ENCODE measurements around the gene GNG12. TPM values are rescaled to one million over a fixed set of nuclear protein-coding genes. Genes with fewer than 3 reads are reported as not detected.

GNG12 gene
- total and polyA plus RNA-seq, 11 donors: 7.7 to 80.2 (median 44.6) TPM

DNA sequence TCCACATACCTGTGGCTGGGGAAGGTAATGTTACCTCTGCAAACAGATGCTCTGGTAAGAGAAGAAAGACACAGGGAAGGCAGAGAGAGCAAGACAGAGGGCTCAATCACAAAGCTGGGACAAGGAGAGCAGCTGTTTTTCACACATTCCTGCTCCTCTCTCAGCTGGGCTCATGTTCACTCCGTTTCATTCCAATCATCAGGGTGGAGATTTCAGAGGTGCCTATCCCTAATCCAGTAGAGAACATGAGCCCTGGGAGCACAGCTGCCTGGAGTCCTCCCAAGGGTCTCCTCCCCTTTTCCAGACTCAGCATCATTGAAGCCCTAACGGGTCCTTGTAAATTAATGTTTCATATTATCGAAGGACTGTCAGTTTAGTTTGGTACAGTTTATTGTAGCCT is 128.9 kb downstream of the GNG12 start:
- no peak for TF ChIP-seq POLR2A (IDR thresholded peaks at IDR 0.05)
- TF ChIP-seq, protein P1, sequence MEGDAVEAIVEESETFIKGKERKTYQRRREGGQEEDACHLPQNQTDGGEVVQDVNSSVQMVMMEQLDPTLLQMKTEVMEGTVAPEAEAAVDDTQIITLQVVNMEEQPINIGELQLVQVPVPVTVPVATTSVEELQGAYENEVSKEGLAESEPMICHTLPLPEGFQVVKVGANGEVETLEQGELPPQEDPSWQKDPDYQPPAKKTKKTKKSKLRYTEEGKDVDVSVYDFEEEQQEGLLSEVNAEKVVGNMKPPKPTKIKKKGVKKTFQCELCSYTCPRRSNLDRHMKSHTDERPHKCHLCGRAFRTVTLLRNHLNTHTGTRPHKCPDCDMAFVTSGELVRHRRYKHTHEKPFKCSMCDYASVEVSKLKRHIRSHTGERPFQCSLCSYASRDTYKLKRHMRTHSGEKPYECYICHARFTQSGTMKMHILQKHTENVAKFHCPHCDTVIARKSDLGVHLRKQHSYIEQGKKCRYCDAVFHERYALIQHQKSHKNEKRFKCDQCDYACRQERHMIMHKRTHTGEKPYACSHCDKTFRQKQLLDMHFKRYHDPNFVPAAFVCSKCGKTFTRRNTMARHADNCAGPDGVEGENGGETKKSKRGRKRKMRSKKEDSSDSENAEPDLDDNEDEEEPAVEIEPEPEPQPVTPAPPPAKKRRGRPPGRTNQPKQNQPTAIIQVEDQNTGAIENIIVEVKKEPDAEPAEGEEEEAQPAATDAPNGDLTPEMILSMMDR (IDR thresholded peaks at IDR 0.05): no peak
- Histone ChIP-seq H3K27me3 (no peaks in the 10 kb centered on the region), H3K36me3 (peaks cover 0 to 32% (median 8%) of the 10 kb centered on the region in 9 donors), H3K4me3 (no peak overlapping the region), H3K27ac (no peak overlapping the region), H3K4me1 (peaks cover 0 to 32% (median 6%) of the 10 kb centered on the region in 12 donors), H3K9me3 (no peaks in the 10 kb centered on the region)
- DNase-seq: no peak
- intact Hi-C loops (cut with DNase I): no loop called here
- WGBS, 4 donors: 84 to 98% (median 92%) methylated on average over 3 of the region's 3 CpGs
- no peak for ATAC-seq

DNA sequence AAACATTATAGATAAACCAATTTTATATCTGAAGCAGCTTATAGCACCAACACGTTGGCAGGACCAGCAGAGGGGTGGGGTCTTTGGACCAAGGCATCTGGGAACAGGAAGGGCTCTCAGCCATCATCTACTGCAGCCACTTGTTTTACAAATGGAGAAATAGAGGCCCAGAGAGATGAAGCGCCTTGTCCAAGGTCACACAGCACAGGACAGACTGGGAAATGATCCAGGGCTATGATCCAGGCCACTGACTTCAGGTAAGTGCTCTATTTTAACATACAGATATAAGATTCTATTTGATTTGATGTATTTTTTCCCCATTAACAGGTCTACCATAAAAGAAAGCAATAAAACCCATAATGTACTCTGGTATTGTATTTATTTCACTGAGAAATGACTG is 131.4 kb downstream of the GNG12 start:
- ATAC-seq (no peak), DNase-seq (no peak)
- Histone ChIP-seq H3K4me3 (no peak overlapping the region), H3K4me1 (peaks cover 0 to 21% (median 6%) of the 10 kb centered on the region in 12 donors), H3K27ac (no peak overlapping the region), H3K36me3 (peaks cover 0 to 32% (median 8%) of the 10 kb centered on the region in 9 donors), H3K27me3 (no peaks in the 10 kb centered on the region), H3K9me3 (no peaks in the 10 kb centered on the region)
- 90 to 96% (median 95%) methylated on average over 2 of the region's 2 CpGs for WGBS, 4 donors
- intact Hi-C loops (cut with DNase I): no loop called here
- TF ChIP-seq, protein P1 (IDR thresholded peaks at IDR 0.05): no peak
- TF ChIP-seq POLR2A (IDR thresholded peaks at IDR 0.05): no peak

- TF ChIP-seq, protein P1 (IDR thresholded peaks at IDR 0.05): peak in 8 of 12 donors; percentile 9 to 54 (median 32)
- no peak for TF ChIP-seq POLR2A (IDR thresholded peaks at IDR 0.05)
- Histone ChIP-seq H3K4me1 (peaks cover 0 to 13% (median 6%) of the 10 kb centered on the region in 12 donors), H3K9me3 (no peaks in the 10 kb centered on the region), H3K27ac (peak overlapping the region in 2 of 12 donors; percentile 49 to 58), H3K4me3 (no peak overlapping the region), H3K27me3 (no peaks in the 10 kb centered on the region), H3K36me3 (peaks cover 0 to 31% (median 8%) of the 10 kb centered on the region in 9 donors)
- DNase-seq (peak in 3 of 5 donors; percentile 24 to 64 (median 37)), ATAC-seq (peak; percentile 43 to 98 (median 94))
- intact Hi-C loops (cut with DNase I): no loop called here
- WGBS, 4 donors: 53 to 59% (median 56%) methylated on average over 8 of the region's 8 CpGs
These were observed 132.4 kb downstream of the GNG12 start for GRCh38 chr1:67700692-67701410.

- no peak overlapping the region for H3K4me3 ChIP-seq
- intact Hi-C loops (cut with DNase I): no loop called here
- peaks cover 0 to 27% (median 8%) of the 10 kb centered on the region in 9 donors for H3K36me3 ChIP-seq
- peaks cover 0 to 13% (median 6%) of the 10 kb centered on the region in 12 donors for H3K4me1 ChIP-seq
- no peaks in the 10 kb centered on the region for H3K27me3 ChIP-seq
- no peak for ATAC-seq
- peak overlapping the region in 2 of 12 donors; percentile 49 to 52 for H3K27ac ChIP-seq
- DNase-seq: no peak
- TF ChIP-seq, protein P1 (IDR thresholded peaks at IDR 0.05): no peak
- no peak for TF ChIP-seq POLR2A (IDR thresholded peaks at IDR 0.05)
- H3K9me3 ChIP-seq: no peaks in the 10 kb centered on the region
- WGBS, 4 donors: 80 to 82% (median 81%) methylated on average over 4 of the region's 4 CpGs
These were observed 133.0 kb downstream of the GNG12 start for GRCh38 chr1:67700220-67700619.

Data from heart left ventricle (tissue), 16 donors.